ENCODE data around the gene CCDC200. TPM values are rescaled to one million over a fixed set of nuclear protein-coding genes. Genes with fewer than 3 reads are reported as not detected.

Gene CCDC200
- total and polyA plus RNA-seq, 2 of the 13 experiments (the other 11 are each of a cell fraction or from before 2014, with no cell fraction given) = not detected

DNA sequence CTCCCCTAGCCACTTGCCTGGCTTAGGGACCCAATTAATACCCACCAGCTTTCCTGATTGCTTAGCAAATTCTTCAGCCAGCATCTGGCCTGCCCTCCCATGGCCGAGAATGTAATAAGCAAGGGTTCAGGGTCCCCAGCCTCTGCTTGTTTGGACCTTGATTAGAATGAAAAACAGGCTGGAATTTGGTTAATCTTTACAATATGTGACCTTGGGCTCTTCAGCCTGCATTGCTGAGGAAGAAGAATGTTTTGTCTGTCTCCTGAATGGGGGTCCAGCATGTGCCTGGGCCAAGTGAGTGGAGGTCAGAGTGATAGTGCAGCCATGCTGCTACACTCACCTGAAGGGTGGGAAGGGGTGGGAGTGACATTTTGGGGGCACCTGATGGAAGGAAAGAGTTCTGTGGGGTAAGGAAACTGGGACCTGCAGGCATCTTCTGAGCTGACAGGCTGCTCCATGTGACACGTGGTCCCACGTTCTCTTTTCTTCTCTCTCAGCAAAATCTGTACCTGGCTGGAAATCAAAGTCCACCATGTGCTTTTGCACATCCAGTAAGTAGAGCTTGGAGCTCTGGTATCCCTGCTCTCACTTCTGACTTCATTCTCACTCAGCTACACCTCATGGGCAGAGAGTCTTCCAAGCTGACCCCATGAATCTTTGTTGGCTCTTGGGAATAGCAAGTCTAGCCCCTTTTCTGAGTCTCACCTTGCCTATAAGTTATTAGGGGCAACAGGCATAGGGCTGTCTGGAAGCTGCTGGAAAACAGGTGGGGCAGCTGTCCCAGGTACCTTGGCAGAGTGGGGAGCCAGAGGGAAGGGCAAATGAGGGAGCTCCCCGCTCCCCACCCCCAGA is 11.4 kb downstream of the CCDC200 start (continued):
- no peak for TF ChIP-seq ZFAT (CRISPR knock-in tag; conservative IDR thresholded peaks at IDR 0.05)
- no peak for TF ChIP-seq RFXAP (CRISPR knock-in tag; IDR thresholded peaks at IDR 0.05; ENCODE audit: borderline replicate concordance)
- no peak for TF ChIP-seq SUZ12 (IDR thresholded peaks at IDR 0.05; ENCODE audit: low read depth, low read length)
- no peak for TF ChIP-seq ZNF124 (CRISPR knock-in tag; IDR thresholded peaks at IDR 0.05)
- peak; percentile 86; the same call in 1 of the 2 replicates for TF ChIP-seq ZNF318 (CRISPR knock-in tag; IDR thresholded peaks at IDR 0.05)
- no peak for TF ChIP-seq AKNA (CRISPR knock-in tag; IDR thresholded peaks at IDR 0.05; ENCODE audit: borderline replicate concordance)
- peak; percentile 96 for TF ChIP-seq GFI1 (CRISPR knock-in tag; IDR thresholded peaks at IDR 0.05; ENCODE audit: borderline replicate concordance)

All from HepG2 (cell line).